H1 (cell line): Measurements from ENCODE around the gene DTNB.

Experiments used
- BACH1 ChIP-seq: IDR thresholded peaks from 2 replicates; pipeline ENCODE4 v1.6.1; 2012; ENCODE audit warnings: low read length, improper control_type of control experiment
- CTCF ChIP-seq, 3 experiments: IDR thresholded peaks; 1 replicate in 2 of 3; 2 replicates in 1 of 3; pipeline versions ENCODE4 v1.5.1 to v1.6.1; 2011; ENCODE audit warnings: low read length in 3 of 3, mild to moderate bottlenecking in 3 of 3, inconsistent platforms in 2 of 3, low read depth in 1 of 3, moderate library complexity in 1 of 3; ENCODE audit not compliant: insufficient read depth in 1 of 3; ENCODE audit errors: control extremely low read depth in 1 of 3
- EZH2 ChIP-seq: fragments of 200-600 bp; sonication (generic); IDR thresholded peaks from 2 replicates; pipeline ENCODE4 v1.7.1; 2012; ENCODE audit warnings: low read depth, mild to moderate bottlenecking, moderate library complexity, low read length, inconsistent platforms; ENCODE audit not compliant: severe bottlenecking
- GTF2F1 ChIP-seq: IDR thresholded peaks from 2 replicates; pipeline ENCODE4 v1.6.1; 2012; ENCODE audit warnings: low read depth, low read length, improper control_type of control experiment, borderline replicate concordance
- HDAC6 ChIP-seq: IDR thresholded peaks from one replicate; pipeline ENCODE4 v1.7.1; 2012; ENCODE audit warnings: low read depth, mild to moderate bottlenecking, inconsistent platforms, low read length, moderate library complexity
- JUND ChIP-seq: IDR thresholded peaks from 2 replicates; pipeline ENCODE4 v1.6.1; 2011; ENCODE audit warnings: mild to moderate bottlenecking, improper control_type of control experiment, low read length
- KDM5A ChIP-seq: fragments of 200-600 bp; IDR thresholded peaks from 2 replicates; pipeline ENCODE4 v1.7.1; 2012; ENCODE audit warnings: mild to moderate bottlenecking, low read length, inconsistent platforms, mixed read lengths
- POLR2A ChIP-seq, 2 experiments: IDR thresholded peaks; 1 replicate in 1 of 2; 2 replicates in 1 of 2; pipeline ENCODE4 v1.6.1; 2011; ENCODE audit warnings: low read depth in 2 of 2, low read length in 2 of 2, mild to moderate bottlenecking in 2 of 2; ENCODE audit errors: control extremely low read depth in 1 of 2
- TAF1 ChIP-seq: IDR thresholded peaks from 2 replicates; pipeline ENCODE4 v1.6.1; 2011; ENCODE audit warnings: mild to moderate bottlenecking, low read depth, low read length
- TBP ChIP-seq: IDR thresholded peaks from 2 replicates; pipeline ENCODE4 v1.6.1; 2011; ENCODE audit warnings: low read depth, low read length, improper control_type of control experiment
- ZNF274 ChIP-seq: IDR thresholded peaks from 2 replicates; pipeline ENCODE4 v1.7.0; 2012; ENCODE audit warnings: low read length, borderline replicate concordance; ENCODE audit errors: extremely low read depth

GRCh38 chr2:25570161-25570845 lies 103.1 kb downstream of the DTNB start:
- TF ChIP-seq EZH2 (no peak), TBP (no peak), KDM5A (no peak), HDAC6 (no peak), CTCF (IDR thresholded peaks at IDR 0.05; ENCODE audit: control extremely low read depth in 1 of 3, insufficient read depth in 1 of 3, low read depth in 1 of 3, low read length in 3 of 3) (no peak), BACH1 (no peak), POLR2A (IDR thresholded peaks at IDR 0.05; ENCODE audit: control extremely low read depth in 1 of 2, low read depth in 2 of 2, low read length in 2 of 2) (no peak), TAF1 (no peak), GTF2F1 (no peak), ZNF274 (no peak), JUND (no peak)
